Hematopoietic multipotent progenitor cell treated with erythropoietin and hydrocortisone succinate and interleukin-3 and kit ligand, for 15 days (in vitro differentiated cells): ENCODE results near the gene ARSB.
"Not testable (repeated sequence)": the region's sequence is repeated elsewhere in the genome, so short reads cannot be mapped to it uniquely, and the experiment has no call there.

Experiments used
- DNase-seq: peaks from one replicate; pipeline ENCODE4 v3.0.0-alpha.2; 2015; ENCODE audit warnings: low spot score

Gene ARSB

DNA sequence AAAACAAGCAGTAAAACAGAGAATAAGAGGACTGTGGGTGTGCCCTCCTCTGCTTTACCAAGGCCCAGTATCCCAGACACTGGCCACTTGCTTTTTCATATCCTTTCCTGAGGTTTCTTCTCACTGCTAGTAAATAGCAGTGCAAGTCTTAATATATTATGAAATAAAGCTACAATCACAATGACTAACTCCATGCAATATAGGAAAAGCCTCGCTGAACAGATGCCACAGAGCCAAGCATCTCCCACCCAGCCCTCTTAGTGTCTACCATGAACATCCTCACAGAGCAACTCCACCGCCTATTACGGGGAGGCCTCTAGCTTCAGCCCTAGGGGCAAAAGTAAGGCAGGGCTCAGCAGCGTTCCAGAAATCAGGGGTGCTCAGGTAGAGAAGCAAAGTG is 205.8 kb downstream of the ARSB start:
- no peak for DNase-seq

DNA sequence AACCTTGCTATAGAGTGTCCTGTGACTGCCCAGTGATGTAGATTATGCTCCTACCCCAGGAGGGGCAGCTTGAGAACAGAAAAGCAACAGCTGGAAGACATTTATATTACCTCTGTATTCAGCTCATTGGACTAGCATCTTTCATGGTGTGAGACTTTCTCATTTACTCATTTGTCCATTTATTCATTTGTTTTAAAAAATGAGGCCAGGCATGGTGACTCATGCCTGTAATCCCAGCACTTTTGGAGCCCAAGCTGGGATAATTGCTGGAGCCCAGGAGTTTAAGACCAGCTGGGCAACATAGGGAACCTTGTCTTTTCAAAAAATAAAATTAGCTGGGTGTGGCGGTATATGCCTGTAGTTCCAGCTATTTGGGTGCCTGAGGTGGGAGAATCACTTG is 206.6 kb downstream of the ARSB start:
- DNase-seq: no peak

DNA sequence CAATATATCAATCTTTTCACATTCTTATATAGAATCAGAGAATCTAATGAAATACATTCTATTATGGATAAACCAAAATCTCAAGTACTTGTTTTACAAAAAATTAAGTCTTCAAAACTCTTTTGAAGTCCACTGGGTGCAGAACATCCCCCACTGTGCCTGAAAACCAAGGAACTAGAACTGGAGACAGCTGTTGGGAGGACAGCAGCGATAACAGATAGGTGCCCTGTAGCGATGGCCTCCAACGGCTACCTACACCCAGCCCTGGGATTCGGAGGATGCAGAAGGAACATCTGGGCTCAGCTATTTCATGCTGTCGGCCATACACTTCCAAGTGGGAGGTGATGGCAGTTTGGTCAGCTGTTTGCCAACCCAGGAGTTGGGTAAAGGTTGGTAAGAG is 207.2 kb downstream of the ARSB start:
- DNase-seq: no peak

DNA sequence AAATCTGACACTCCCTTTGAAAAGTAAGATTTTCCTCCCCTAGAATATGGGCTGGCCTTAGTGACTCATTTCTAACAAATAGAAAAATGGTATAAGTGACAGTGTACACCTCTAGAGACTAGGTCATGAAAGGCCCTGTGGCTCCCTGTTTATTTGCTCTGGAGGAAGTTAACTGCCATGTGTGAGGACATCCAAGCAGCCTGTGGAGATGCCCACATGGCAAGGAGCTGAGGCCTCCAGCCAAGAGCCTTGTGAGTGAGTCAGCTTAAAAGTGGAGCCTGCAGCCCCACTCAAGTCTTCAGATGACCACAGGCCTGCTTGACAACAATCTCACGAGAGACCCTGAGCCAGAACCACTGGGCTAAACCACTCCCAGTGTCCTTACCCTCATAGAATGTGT is 208.5 kb downstream of the ARSB start:
- DNase-seq: no peak

DNA sequence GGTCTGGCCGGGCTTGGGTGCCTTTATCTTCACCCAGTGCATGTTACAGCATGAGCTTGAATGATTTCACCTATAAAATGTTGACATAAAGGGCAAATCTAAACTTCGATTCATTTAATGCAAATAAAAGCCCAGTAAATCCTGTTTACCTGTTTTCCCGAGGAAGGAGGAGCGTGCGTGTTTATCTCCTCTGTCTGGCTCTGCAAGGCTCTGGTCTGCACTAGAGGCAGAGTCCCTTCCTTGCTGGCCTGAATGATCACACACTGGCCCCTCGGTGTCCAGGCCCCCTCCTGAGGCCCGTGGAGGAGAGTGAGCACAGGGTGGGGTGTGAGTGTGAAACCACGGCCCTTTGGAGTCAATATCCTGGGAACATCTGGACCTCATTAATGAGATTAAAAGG is 211.5 kb downstream of the ARSB start:
- DNase-seq: no peak

DNA sequence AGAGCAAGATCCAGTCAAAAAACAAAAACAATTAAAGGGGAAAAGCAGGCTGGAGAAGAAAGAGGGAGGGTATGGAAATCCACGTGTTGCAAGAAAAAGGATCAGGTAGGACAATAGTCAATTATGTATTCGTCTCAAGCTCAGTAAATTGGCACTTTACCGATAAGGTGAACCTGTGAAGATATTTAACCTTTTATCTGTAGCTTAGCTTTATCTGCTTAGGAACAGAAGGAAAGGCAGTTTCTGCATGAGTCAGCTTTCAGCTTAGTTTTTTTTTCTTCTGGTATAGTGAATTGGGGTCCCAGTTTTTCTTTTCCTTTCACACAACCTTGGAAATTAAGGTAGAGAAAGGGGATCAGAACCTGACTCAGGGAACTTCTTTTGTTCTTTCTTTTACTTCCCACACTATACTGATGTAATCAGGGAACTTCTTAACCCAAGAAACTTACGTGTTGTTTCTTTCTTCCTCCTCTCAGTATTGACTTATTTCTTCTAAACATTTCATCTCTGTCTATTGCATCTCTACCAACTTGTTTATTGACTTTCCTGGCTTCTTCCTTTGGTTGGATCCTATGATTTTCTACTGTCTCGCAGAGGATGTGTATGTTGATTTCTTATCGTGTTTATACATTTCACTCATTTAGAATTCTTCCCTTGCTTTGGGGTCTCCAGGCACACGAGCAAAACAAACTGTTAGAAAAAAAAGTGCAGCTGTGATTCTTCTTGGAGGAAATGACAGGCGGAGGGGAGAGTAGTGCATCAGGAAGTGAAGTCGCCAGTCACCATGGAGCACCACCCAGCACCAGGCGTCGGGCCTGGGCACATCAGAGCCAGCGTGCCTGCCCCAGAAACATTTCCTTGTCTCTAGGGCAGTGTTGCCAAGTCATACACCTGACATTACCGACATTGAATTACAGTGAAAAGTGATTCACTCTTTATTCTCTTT is 213.6 kb downstream of the ARSB start:
- DNase-seq: peak; percentile 16

DNA sequence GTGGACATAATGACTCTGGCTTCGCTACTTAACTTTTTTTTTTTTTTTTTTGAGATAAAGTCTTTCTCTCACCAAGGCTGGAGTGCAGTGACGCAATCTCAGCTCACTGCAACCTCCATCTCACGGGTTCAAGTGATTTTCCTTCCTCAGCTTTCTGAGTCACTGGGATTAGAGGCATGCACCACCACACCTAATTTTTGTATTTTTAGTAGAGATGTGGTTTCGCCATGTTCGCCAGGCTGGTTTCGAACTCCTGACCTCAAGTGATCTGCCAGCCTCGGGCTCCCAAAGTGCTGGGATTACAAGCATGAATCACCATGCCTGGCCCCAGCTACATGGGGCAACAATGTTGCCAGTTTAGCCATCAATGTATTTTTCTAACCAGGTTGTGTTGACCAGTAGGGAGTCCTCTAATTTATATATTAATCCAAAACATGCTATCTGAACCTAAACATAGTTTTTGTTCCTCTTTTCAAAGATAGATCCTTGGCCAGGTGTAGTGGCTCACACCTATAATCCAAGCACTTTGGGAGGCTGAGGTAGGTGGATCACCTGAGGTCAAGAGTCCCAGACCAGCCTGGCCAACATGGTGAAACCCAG is 216.2 kb downstream of the ARSB start:
- no peak for DNase-seq

DNA sequence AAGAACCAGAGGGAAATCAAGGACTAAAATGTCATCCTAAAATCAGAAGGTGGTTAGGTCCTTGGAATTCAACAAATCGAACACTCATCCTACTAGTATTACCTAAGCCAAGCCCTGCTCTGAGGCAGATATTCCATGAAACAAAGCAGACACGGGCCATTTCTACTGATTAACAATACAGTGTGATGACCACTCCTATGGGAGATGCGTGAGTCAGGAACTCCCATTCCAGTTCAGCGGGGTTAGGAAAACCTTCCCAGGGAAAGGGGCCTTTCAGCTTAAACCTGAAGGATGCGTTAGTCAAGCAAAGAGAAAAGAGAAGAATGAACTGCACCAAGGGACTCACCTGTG is 218.7 kb downstream of the ARSB start:
- no peak for DNase-seq

DNA sequence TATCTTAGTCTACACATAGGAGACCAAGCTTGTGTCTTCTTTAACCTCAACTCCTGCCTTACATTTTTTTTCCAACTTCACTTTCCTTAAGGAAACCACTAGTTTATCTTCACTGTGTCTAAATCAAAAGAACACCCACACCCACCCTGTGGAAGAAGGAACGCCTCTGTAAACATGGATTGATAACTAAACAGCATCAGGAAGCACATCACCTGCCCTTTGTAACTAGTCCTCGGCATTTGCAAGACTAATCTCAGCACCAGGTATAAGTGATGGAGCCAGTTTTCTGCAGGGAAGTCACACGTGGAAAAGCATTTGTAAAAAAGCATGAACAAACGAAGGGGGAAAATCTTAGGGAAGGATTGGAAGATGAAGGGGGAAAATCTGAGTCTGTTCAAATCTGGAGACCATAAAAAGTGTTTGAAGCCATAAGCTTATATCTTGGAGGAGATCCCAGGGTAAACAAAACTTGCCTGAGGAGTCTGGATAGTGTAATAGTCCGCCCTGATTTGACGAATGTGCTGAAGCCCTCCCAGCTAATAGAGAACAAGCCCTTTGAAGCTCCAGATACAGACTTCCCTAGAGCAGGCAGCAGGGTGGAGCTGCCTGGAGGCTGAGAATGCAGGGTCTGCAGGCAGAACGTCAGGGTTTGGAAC is 219.2 kb downstream of the ARSB start:
- no peak for DNase-seq

DNA sequence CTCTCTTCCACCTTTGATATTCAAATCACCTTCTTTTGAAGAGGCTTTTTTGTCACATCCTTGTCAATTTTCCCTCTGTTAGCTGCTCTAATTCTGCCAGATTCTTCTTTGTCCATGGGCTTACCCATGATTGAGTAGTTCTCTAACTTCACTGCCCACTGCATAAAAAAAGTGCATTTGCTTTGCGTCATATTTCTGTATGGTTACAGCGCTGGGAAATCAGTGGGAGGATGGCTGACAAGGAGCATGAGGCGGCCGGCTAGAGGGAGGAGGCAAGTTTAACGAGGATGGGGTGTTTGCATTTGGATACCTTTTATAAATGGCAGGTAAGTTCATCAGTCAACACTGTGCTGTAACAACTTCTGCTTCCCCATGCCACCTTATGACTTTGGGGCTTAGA is 220.0 kb downstream of the ARSB start:
- no peak for DNase-seq

DNA sequence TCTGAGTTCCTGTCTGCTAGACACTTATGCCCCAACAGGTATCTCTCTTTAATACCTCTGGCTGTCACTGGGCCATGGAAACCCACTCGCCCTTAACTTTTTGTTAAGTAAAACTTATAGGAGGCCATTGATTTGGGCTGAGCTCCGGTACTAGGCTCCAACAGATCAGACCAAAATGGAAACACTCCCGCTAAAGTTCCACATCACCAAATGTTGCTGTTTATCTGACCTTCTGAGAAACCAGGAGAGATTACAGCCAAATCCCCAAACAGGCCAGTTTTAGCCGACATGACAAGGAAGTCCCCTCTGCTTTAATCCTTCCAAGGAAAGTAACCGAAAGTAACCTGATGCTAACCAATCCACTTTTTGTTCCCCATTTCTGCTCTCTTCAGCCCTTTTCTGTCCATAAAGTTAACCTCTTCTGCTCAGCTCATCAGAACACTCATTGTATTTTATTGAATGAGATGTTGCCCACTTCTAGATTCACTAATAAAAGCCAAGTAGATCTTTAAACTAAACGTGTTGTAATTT is 221.4 kb downstream of the ARSB start:
- DNase-seq: no peak

DNA sequence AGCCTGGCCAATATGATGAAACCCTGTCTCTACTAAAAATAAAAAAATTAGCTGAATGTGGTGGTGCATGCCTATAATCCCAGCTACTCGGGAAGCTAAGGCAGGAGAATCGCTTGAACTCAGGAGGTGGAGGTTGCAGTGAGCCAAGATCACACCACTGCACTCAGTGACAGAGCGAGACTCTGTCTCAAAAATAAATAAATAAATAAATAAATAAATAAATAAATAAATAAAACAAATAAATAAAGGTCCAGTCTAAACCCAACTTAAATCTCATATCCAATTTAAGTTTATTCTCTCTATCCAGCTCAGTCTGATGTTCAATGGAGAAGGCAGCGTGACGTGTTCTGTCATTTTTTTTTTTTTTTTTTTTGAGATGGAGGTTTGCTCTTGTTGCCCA is 222.4 kb downstream of the ARSB start:
- not testable (repeated sequence) for DNase-seq

DNA sequence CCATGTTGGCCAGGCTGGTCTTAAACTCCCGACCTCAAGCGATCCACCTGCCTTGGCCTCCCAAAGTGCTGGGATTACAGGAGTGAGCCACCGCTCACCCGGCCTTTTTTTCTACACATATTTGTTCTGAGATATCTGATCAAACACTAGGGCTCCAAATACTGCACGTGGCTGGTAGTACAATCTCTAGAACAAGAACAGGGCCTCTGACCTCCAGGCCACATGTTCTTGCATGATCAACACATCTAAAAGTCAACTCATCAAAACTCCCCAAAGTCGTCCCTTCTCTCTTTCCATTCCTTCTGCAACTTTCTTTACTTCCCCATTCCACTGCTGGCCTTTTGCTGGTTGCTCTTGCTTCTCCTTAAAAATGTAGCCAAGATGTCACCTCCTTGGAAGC is 223.3 kb downstream of the ARSB start:
- DNase-seq: no peak

DNA sequence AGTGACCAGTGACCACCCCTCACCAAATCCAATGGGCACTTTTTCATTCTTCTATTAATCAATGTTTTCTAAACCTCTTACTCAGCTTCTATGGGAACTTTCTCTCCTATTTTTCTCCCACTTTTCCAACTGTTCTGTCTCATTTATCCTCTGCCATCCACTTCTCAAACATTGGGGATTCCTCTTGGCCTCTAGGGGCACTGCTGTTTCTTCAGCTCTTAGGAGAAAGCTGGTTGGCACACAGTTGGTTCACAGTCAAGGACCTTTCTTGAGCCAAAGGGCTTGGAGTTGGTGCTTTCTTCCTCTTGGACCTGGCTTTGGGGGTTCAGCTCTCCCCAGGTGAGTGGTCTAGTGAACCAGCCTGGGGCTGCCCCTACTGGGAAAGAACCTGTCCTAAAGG is 224.3 kb downstream of the ARSB start:
- DNase-seq: no peak

DNA sequence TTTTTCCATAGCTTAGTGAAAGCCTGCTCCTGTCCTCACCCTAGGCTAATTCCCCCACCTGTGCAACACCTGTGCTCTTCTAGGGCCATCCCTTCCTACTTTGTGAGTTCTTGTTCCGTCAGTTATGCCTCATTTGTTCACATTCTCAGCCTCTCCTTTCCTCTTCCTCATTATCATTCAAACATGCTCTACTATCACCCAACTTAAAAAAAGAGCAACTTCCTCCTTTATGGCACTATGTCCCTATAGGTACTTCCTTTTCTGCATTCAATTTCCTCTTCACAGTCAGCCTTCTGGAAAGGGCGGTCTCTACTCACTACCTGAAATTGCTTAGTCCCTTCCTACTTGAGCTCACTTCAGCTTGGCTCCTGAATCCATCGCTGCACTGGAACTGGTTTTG is 224.7 kb downstream of the ARSB start:
- DNase-seq: no peak

DNA sequence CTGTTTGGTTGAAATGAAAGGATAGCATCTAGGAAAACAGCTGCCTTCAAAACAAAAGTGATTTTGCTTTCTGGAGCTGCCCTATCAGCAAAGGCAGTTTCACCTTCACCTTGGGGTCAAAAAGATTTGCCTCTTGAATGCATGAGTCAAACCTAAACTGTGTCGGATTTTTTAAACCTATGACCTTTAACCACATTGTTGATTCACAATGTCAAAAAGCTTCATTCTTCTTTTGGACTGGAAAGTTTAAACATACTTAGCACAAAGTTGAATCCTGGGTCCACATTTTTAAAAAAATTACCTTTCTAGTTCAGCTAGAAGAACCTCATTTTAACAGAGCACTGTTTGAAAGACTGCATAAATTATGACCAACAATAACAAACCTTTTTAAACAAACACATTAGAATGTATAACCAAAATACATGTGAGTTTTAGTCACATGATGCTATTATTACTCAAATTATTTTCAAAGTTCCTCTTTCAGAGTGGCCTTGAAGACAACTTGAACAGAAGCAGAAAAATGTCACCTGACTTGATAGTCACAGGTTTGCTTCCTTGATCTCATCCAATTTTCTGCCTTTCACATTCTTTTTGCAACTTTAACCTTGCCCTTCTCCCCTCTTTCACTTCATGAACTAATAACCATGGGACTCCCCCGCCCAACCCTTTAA is 226.8 kb downstream of the ARSB start:
- no peak for DNase-seq

DNA sequence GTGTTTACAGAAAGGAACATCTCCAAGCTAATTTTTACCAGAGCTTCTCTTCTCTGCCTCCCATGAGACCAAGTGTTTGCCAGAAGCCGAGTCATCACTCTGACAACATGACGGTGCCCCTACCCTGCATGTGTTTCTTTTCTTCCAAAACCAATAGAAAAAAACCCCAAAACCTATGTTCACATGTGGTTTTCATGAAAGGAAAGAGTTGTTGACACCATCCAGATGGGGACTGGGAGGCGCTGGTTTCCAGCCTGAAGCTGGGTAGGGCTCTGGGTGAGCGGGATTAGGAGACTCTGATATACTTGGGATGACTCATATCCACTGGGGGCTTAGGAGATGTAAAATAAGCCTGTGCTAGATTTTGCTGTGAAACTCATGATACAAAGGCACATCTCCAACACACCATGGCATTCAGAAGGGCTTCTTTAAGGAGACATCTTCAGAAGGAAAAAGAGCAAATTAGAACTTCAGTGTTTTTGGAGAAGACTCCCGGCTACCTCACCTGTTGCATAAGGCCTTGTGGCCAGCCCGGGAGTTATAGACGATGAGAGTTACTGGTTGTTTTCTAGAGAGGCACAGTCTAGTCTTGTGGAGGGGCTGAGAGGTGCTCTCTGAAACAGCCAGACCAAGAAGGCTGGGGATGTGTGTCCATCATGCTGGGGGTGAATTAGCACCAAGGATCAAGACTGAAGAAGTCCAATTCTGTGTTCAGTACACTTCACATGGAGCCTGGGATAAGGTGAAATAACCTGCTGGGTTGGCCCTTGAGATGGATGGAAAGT is 227.6 kb downstream of the ARSB start:
- no peak for DNase-seq

DNA sequence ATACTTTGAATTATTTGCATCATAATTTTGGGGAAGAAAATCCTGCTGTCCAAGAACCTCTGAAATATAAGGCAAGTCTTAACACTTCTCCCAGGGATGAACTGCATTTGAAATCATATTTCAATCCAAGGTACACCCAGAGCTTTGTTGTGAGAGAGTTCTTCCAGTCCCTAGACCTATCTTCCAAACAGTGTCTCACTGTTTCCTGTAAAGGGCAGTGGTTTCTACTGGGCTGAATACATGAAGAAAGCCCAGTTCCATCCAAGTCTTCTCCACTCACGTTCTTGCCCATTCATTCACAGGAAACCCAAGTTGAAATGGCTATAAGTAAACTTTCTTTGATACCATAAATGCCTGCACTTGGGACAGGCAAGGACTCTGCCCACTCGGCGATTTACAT is 228.3 kb downstream of the ARSB start:
- DNase-seq: no peak

DNA sequence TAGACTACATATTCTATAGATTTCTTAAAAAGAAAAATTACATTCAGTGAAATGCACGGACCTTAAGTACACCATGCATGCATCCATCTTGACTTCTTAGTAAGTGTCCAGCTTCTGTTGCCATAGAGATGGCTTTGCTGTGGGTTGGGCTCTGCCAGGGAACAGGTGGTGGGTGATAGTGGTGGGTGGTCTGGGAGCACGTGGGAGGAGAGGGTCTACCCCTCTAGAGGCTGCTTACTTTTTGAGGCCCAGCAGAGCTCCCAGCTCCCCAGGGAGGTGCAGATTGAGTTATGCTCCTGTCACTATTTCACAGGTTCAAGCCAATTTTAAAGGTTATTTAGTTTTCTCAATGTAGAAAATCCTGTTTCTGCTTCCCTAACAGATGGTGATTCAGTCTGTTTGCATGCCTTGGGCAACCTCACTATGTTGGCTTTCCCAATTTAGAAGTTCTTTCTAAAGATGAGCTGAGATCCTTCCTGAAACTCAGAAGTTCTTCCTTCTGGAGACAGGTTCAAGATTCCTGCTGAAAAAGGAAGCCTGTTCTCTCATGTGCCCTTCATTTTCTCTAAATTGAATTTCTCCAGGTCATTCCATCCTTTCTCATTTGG is 229.2 kb downstream of the ARSB start:
- no peak for DNase-seq

DNA sequence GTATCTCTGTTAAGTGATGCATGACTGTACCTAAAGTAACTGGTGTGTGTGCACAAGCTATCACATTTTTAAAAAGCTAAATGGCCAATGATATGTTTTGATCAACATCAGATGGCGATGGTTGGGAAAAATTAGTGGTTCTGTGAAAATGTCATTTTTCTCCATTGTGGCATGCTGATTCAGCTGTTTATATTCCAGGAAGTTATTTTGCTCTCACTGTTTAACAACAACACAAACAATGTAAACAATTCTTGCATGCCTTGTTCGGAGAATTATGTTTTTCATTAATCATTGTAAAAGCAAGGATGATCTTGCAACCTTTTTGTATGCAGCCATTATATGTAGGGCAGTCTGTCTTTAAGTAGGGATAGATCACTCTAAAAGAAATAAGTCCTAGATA is 230.5 kb downstream of the ARSB start:
- no peak for DNase-seq

DNA sequence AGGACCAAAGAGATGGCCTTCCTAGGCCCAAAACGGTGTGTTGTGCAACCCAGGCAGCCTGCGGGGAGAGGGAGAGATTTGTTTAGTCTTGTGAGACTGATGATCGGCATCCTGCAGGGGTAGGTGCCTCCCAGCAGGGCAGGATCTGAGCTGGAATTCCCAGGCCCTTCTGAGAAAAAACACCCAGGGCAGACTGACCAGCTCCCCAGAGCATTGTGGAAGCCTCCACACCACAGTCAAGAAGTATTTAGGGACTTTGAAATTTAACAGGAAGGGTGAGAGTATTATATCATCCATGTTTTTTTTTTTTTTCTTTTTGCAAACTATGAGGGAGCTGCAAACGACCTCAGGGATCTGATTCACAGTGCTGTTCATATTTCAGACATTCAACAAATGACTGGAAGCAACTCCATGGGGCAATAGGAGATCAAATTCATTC is 232.0 kb downstream of the ARSB start:
- DNase-seq: no peak
